IgD-negative memory B cell (primary cell): Measurements from ENCODE around the gene MRFAP1L1. TPM values are rescaled to one million over a fixed set of nuclear protein-coding genes. Genes with fewer than 3 reads are reported as not detected.
A peak's percentile ranks its signal among the peaks of the same experiment; 100 is the strongest.
"Not testable (repeated sequence)": the region's sequence is repeated elsewhere in the genome, so short reads cannot be mapped to it uniquely, and the experiment has no call there.

Experiments used
- H3K27ac Mint-ChIP-seq, 3 donors: one replicate each; pipeline ENCODE4 v1.8.0; 2020 to 2022; ENCODE audit warnings: mild to moderate bottlenecking in 3 of 3, mixed read lengths in 3 of 3, moderate library complexity in 1 of 3
- H3K27me3 Mint-ChIP-seq: one replicate; pipeline ENCODE4 v1.8.0; 2021; ENCODE audit warnings: mixed read lengths
- H3K36me3 Mint-ChIP-seq: one replicate; pipeline ENCODE4 v1.8.0; 2020; ENCODE audit warnings: mild to moderate bottlenecking, mixed read lengths
- H3K4me1 Mint-ChIP-seq, 3 donors: one replicate each; pipeline ENCODE4 v1.8.0; 2020 to 2022; ENCODE audit warnings: mixed read lengths in 3 of 3, mild to moderate bottlenecking in 1 of 3
- H3K4me3 Mint-ChIP-seq, 4 donors: one replicate each; pipeline ENCODE4 v1.8.0; 2020 to 2022; ENCODE audit warnings: mild to moderate bottlenecking in 4 of 4, mixed read lengths in 4 of 4, moderate library complexity in 3 of 4
- H3K9me3 Mint-ChIP-seq, 3 donors: one replicate each; pipeline ENCODE4 v1.8.0; 2020 to 2021; ENCODE audit warnings: mixed read lengths in 3 of 3, mild to moderate bottlenecking in 1 of 3
- polyA plus RNA-seq: library from polyadenylated mRNA; unstranded; fragments of 300-500 nt; fragmentation: Illumina TruSeq; gene quantifications from one replicate; pipeline ENCODE4 v1.2.3, GENCODE V29; 2021

MRFAP1L1 gene
- polyA plus RNA-seq, 1 donor from 2014 or later, result 69.2 TPM

DNA sequence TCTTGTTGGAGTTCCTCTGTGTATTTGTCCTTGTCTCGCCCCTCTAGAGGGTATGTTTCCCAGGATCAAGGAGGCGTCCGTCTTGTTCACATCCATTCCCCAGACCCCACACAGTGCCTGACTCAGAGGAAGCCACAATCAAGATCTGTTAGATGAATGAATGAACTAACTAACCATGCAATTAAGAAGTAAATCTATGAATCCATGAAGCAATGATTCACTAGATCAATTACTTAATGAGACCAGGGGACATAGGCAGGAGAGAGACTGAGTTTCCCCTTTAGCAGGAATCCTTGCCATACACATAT is 18.2 kb upstream of the MRFAP1L1 start:
- Mint-ChIP-seq H3K4me1 (no peaks in the 10 kb centered on the region), H3K27ac (peak overlapping the region in 1 of 3 donors; percentile 39), H3K9me3 (no peaks in the 10 kb centered on the region), H3K4me3 (no peak overlapping the region), H3K27me3 (peaks cover 2% of the 10 kb centered on the region), H3K36me3 (no peaks in the 10 kb centered on the region)

DNA sequence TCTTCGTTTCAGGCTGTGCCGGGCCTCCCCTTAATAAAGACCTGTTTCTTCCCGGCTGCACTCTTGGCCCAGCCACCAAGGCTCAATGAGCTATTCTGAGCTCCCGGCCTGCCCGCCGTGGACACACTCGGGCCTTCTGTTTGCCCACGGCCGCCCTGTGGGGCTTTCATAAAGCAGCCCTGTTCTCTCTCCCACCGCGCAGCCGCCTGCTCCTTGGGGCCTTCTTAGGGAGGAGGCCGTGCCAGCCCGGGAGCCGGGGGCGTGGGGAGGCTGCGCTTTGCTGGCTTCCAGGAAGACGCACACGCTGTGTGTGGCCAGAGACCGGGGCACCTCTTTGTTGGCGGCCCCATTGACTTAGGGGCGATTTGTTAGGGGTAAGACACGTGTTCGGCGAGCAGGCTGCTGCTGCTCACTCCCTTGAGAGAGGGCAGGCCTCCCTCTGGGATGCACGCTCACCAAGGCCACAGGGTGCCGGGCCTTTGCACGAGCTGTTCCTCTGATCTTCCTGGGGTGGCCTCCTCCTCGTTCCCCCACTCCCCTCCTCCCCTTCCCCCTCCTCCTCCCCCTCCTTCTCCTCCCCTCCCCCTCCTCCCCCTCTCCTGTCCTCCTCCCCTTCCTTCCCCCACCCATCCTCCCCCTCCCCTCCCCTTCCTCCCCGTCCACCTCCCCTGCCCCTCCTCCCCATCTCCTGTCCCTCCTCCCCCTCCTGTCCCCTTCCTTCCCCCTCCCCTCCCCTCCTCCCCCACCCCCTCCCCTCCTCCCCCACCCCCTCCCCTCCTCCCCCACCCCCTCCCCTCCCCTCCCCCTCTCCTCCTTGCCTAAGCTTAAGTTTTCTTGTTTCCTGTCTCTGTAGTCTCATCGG is 17.6 kb upstream of the MRFAP1L1 start:
- peak overlapping the region in 1 of 3 donors; percentile 39 for H3K27ac Mint-ChIP-seq

DNA sequence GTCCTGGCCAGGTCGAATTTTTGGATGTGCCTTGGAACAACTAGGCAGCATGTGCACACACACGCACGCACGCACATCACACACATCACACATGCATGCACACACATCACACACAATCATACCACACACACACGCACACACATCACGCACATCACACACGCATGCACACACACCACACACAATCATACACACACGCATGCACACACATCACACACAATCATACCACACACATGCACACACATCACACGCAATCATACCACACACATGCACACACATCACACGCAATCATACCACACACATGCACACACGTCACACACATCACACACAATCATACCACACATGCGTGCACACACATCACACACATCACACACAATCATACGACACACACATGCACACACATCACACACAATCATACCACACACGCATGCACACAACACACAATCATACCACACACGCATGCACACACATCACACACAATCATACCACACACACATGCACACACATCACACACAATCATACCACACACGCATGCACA is 15.8 kb upstream of the MRFAP1L1 start:
- not testable (repeated sequence) for H3K4me1 Mint-ChIP-seq, H3K27me3 Mint-ChIP-seq, H3K36me3 Mint-ChIP-seq, H3K27ac Mint-ChIP-seq, H3K4me3 Mint-ChIP-seq, H3K9me3 Mint-ChIP-seq

More for the DNA sequence above, 17.6 kb upstream of the MRFAP1L1 start:
- H3K9me3 Mint-ChIP-seq, result no peaks in the 10 kb centered on the region
- H3K36me3 Mint-ChIP-seq, result no peaks in the 10 kb centered on the region
- H3K4me3 Mint-ChIP-seq, result no peak overlapping the region
- no peaks in the 10 kb centered on the region for H3K4me1 Mint-ChIP-seq
- peaks cover 2% of the 10 kb centered on the region for H3K27me3 Mint-ChIP-seq

DNA sequence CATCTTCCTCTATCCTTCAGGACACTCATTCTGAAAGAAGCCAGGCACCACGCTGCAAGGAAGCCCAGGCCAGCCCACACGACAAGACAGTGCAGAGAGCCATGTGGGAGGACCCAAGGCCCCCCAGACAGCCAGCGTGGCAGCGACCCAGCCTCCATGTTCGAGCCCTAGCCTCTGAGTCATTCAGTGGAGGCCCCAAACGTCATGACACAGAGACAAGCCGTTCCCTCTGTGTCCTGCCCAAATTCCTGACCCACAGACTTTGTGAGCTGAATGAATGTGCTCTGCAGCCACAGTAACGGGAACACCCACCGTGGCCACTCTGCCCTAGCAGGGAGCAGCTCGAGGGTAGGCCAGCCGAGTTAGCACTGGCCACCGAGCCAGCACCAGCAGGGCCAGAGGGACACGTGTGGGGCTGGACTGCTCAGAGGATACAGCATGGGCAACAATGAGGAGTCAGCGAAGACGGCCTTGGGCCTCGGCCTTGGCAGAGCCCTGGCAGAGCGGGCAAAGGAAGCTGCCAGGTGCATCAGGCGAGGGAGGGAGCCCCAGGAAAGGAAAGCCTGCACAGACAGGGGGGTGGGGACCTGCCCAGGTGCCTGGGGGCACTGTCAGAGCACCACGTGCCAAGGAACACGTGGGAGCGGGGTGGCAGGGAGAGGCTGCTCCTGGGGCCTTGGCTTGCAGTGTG is 14.9 kb upstream of the MRFAP1L1 start:
- Mint-ChIP-seq H3K4me3 (no peak overlapping the region), H3K27me3 (no peaks in the 10 kb centered on the region), H3K4me1 (peaks cover 0 to 5% (median 2%) of the 10 kb centered on the region in 3 donors), H3K36me3 (no peaks in the 10 kb centered on the region), H3K9me3 (no peaks in the 10 kb centered on the region), H3K27ac (no peak overlapping the region)

DNA sequence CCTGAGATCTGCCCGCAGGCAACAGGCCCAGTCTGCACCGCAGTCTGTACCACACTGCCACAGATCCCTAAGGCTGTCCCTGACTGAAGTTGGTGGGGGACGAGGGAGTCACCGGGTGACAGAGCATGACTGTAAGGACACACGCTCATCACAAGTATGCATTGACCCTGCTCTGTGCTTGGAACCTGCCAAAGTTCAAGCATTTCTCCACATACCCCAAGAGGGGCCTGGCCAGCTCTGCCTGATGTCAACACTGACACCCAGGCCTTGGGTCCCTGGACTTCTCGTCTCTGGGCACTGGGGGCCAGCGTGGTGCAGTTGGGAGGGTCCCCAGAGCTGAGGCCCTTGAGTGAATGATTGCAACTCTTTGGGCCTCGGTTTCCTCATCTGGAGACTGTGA is 14.2 kb upstream of the MRFAP1L1 start:
- Mint-ChIP-seq H3K27me3 (no peaks in the 10 kb centered on the region), H3K9me3 (no peaks in the 10 kb centered on the region), H3K36me3 (no peaks in the 10 kb centered on the region), H3K4me3 (no peak overlapping the region), H3K27ac (no peak overlapping the region), H3K4me1 (peaks cover 2 to 11% (median 5%) of the 10 kb centered on the region in 3 donors)

DNA sequence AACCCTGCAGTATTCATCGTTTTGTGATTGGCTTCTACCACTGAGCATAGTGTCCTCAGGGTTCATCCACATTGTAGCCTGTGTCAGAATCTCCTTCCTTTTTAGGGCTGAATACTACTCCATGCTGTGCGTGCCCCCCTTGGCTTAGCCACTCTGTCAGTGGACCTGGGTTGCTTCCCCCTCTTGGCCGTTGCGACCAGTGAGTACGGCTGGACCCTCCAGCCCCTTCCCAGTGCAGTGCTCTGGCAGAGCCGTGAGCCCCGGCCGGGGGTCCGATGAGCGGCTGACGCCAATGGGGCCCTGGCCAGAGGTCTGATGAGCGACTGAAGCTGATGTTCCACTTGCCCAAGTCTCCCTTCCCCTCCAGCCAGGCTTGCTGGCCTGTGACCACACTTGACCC is 13.2 kb upstream of the MRFAP1L1 start:
- Mint-ChIP-seq H3K36me3 (no peaks in the 10 kb centered on the region), H3K27ac (no peak overlapping the region), H3K4me3 (no peak overlapping the region), H3K9me3 (no peaks in the 10 kb centered on the region), H3K27me3 (no peaks in the 10 kb centered on the region), H3K4me1 (peaks cover 5 to 17% (median 13%) of the 10 kb centered on the region in 3 donors)

DNA sequence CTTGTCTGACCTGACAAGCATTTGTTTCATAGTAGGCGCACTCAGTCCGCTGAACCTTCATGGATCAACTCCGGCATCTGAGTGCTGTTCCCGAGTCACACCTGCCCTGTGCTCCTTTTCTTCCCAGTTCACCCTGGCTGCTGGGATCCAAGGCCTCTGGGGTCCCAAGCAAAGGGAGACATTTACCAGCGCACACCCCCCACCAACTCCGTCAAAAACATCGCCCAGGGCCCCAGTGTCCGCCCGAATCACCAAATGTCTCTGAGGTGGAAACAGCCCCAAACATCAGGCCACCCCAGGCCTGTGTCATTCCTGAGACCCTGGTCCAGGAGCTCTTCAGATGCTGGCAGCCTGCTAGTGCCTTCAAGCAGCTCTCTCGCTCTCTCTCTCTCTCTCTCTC is 11.5 kb upstream of the MRFAP1L1 start:
- Mint-ChIP-seq H3K4me3 (peak overlapping the region in 1 of 4 donors; percentile 54), H3K4me1 (peaks cover 9 to 22% (median 13%) of the 10 kb centered on the region in 3 donors), H3K9me3 (no peaks in the 10 kb centered on the region), H3K36me3 (no peaks in the 10 kb centered on the region), H3K27ac (peak overlapping the region in 1 of 3 donors; percentile 37), H3K27me3 (no peaks in the 10 kb centered on the region)

DNA sequence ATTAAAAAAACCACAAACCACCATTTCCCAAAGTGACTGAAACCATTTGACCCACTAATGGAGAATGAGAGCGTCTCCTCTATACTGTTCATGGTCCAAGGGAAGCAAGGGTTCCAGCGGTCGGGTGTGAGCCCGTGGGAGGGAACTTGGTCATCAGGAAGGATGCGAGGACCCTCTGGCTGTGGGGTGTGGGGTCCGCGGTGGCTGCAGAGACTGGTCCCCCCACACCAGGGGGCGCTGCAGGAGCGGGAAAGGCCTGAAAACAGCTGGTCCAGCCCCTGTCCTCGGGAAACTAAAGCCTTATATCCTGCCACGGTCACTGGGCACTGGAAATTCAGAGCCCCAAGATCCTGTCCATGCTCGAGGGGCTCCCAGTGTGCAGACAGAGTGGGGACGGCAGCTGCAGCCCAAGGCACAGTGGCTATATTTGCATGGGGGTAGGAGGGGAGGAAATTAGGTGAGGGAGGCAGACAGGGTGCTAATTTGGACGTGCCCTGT is 10.6 kb upstream of the MRFAP1L1 start:
- no peaks in the 10 kb centered on the region for H3K27me3 Mint-ChIP-seq
- H3K36me3 Mint-ChIP-seq, result no peaks in the 10 kb centered on the region
- H3K4me1 Mint-ChIP-seq, result peaks cover 11 to 29% (median 18%) of the 10 kb centered on the region in 3 donors
- H3K9me3 Mint-ChIP-seq, result no peaks in the 10 kb centered on the region
- peak overlapping the region in 2 of 4 donors; percentile 21 to 43 for H3K4me3 Mint-ChIP-seq
- peak overlapping the region in 2 of 3 donors; percentile 23 to 39 for H3K27ac Mint-ChIP-seq

DNA sequence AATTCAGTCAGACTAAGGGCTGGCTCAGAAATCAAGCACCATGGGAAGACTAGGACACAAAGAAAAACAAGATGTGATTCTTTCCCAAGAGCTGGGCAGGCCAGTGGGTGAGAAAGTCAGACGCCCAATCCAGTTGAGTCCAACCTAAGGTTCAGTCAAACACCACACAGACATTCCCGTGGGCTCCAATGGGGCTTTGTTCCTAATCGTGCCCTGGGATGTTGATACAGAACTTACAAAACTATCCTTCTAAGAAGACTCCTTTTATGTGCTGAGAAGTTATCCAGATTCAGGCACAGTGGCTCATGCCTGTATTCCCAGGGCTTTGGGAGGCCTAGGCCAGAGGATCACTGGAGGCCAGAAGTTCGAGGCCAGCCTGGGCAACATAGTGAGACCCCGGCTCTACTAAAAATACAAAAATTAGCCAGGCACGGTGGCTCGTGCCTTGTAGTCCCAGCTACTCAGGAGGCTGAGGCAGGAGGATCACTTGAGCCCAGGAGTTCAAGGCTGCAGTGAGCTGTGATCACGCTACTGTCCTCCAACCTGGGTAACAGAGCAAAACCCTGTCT is 10.0 kb upstream of the MRFAP1L1 start:
- H3K36me3 Mint-ChIP-seq, result no peaks in the 10 kb centered on the region
- peaks cover 11 to 30% (median 18%) of the 10 kb centered on the region in 3 donors for H3K4me1 Mint-ChIP-seq
- no peaks in the 10 kb centered on the region for H3K9me3 Mint-ChIP-seq
- H3K4me3 Mint-ChIP-seq, result peak overlapping the region in 1 of 4 donors; percentile 86
- H3K27ac Mint-ChIP-seq, result peak overlapping the region in 2 of 3 donors; percentile 28 to 84
- H3K27me3 Mint-ChIP-seq, result no peaks in the 10 kb centered on the region

DNA sequence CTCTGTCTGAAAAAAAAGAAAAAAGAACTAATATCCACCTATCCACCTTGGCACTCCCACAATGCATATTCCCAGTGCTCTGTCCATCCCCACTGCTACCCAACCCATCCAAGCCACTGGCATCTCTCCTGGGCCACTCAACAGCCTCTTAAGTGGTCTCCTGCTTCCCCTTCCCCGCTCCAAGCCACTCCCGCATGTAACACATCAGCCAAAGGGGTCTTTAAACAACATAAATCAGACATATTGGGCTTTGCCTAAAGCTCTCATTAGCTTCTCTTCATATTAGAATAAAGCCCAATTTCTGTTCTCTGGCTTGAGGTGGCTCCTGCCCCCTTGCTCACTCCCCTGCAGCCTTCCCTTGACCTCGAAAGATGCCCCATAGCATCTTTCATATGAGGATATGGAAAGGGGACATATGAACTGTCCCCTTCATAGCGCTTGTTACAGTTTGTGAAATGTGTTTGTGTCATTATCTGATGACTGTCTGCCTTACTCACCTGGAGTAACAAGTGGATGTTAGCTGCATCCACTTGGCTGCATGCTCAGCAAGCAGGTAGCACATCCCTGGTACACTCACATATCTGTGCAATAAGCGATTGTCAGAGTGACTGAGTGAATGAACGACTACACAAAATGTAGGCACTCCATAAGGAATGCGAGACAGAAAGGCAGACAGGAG is 9.4 kb upstream of the MRFAP1L1 start:
- H3K4me1 Mint-ChIP-seq, result peaks cover 11 to 30% (median 18%) of the 10 kb centered on the region in 3 donors
- H3K27ac Mint-ChIP-seq, result peak overlapping the region in 2 of 3 donors; percentile 28 to 84

DNA sequence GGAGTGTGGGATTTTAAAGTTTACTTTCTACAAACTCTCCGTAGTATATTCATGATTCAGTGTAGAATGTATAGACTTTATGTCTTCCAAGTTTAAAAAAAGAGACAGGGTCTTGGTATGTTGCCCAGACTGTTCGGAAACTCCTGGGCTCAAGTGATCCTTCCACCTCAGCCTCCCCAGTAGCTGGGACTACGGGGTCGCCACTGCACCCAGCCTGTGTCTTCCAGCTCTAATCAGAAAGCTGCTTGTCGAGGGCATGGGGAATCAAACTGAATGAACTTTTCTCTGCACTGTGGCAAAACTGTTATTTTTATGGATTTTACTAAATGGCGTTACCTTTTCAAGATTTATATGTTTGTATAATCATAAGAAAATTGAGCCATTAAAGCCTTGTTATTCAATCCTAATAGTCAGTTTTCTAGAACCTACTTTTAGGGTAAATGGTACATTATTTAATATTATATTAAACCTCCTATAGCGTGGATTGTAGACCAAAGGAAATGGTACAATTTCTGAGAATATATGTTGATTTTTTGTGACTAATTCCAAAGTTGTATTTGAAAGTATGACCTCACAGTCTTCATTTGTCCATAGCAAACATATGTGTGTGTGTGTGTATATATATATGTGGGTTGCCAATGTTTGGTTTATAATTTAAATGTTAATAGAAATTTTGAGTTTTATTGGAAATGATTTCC is 7.4 kb upstream of the MRFAP1L1 start:
- Mint-ChIP-seq H3K27ac (peak overlapping the region; percentile 73 to 91 (median 89)), H3K4me3 (peak overlapping the region; percentile 91 to 99 (median 97)), H3K36me3 (no peaks in the 10 kb centered on the region), H3K4me1 (peaks cover 11 to 30% (median 18%) of the 10 kb centered on the region in 3 donors), H3K9me3 (no peaks in the 10 kb centered on the region), H3K27me3 (no peaks in the 10 kb centered on the region)

More for the DNA sequence above, 9.4 kb upstream of the MRFAP1L1 start:
- Mint-ChIP-seq H3K36me3 (no peaks in the 10 kb centered on the region), H3K4me3 (peak overlapping the region; percentile 6 to 86 (median 64)), H3K27me3 (no peaks in the 10 kb centered on the region), H3K9me3 (no peaks in the 10 kb centered on the region)

DNA sequence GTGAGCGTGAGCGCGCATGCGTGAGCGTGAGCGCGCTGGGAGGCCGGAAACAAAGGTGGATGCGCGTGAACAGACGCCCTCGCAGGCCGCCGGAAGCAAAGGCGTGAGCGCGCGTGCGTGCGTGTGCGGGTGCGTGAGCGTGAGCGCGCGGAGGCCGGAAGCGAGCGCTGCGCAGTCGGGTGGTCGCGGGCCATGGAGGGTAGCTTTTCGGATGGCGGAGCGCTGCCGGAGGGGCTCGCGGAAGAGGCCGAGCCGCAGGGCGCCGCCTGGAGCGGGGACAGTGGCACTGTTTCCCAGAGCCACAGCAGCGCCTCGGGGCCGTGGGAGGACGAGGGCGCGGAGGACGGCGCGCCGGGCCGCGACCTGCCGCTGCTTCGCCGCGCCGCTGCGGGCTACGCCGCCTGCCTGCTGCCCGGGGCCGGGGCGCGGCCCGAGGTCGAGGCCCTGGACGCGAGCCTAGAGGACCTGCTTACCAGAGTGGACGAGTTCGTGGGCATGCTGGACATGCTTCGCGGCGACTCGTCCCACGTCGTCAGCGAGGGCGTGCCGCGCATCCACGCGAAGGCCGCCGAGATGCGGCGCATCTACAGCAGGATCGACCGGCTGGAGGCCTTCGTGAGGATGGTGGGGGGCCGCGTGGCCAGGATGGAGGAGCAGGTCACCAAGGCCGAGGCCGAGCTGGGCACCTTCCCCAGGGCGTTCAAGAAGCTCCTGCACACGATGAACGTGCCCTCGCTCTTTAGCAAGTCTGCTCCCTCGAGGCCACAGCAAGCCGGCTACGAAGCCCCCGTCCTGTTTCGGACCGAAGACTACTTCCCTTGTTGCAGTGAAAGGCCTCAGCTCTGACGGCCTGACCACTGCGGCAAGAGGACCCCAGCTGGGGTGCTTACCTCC is 6.6 kb upstream of the MRFAP1L1 start, which contains the start of gene BLOC1S4:
Gene BLOC1S4 (plus strand): TSS at position 157 of the 894 bp plus-strand sequence. CDS start 36 bp downstream, at position 193.
- peaks cover 11 to 30% (median 18%) of the 10 kb centered on the region in 3 donors for H3K4me1 Mint-ChIP-seq
- no peaks in the 10 kb centered on the region for H3K36me3 Mint-ChIP-seq
- H3K27ac Mint-ChIP-seq, result peak within 1 kb of the TSS; percentile 91 to 97 (median 96)
- no peaks in the 10 kb centered on the region for H3K9me3 Mint-ChIP-seq
- no peaks in the 10 kb centered on the region for H3K27me3 Mint-ChIP-seq
- H3K4me3 Mint-ChIP-seq, result peak within 1 kb of the TSS; percentile 91 to 99 (median 97)

DNA sequence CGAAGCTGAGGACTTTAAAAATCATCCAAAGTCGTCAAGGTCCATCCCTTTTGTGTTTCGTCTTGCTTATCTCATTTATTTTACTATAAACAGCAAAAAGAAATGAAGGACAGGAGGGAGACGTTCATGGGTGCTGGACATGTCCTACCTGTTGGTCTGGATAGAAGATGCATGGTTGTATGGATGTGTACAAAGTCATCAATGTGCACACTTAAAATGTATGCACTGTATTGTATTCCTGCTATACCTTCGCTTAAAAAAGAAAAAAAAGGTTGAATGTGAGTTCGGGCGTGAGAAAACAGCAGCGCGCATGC is 6.0 kb upstream of the MRFAP1L1 start:
- H3K36me3 Mint-ChIP-seq, result no peaks in the 10 kb centered on the region
- H3K4me1 Mint-ChIP-seq, result peaks cover 16 to 29% (median 24%) of the 10 kb centered on the region in 3 donors
- peak overlapping the region; percentile 91 to 99 (median 97) for H3K4me3 Mint-ChIP-seq
- no peaks in the 10 kb centered on the region for H3K27me3 Mint-ChIP-seq
- peak overlapping the region; percentile 91 to 97 (median 96) for H3K27ac Mint-ChIP-seq
- H3K9me3 Mint-ChIP-seq, result peaks cover 0 to 3% (median 0%) of the 10 kb centered on the region in 3 donors
